ENCODE results near the gene COL3A1.
A peak's percentile ranks its signal among the peaks of the same experiment; 100 is the strongest.

COL3A1 gene

DNA sequence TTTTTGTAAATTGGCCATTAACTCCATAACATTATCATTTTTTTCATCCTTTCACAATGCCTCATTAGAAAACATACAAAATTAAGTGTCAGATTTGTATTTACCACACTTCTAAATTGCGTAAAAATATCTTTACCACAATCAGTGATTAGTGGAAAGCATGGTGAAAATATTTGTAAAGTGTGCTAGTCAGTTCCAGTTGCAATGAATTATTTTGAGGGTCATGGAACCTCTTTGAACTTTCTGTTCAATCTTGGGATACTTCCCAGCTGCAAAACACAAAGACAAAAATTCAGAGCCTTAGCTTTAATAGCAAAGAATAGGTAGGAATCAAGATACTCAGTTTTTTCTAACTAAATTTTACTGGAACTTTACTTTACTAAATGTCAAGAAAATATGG is 4.0 kb upstream of the COL3A1 start:
- ChIA-PET POLR2A (ENCODE audit: low non-redundant PET) (no interaction called here), CTCF (no interaction called here)
- H3K27ac ChIP-seq, result no peak overlapping the region
- no peak for DNase-seq (ENCODE audit: low spot score)
- TF ChIP-seq, protein P1, sequence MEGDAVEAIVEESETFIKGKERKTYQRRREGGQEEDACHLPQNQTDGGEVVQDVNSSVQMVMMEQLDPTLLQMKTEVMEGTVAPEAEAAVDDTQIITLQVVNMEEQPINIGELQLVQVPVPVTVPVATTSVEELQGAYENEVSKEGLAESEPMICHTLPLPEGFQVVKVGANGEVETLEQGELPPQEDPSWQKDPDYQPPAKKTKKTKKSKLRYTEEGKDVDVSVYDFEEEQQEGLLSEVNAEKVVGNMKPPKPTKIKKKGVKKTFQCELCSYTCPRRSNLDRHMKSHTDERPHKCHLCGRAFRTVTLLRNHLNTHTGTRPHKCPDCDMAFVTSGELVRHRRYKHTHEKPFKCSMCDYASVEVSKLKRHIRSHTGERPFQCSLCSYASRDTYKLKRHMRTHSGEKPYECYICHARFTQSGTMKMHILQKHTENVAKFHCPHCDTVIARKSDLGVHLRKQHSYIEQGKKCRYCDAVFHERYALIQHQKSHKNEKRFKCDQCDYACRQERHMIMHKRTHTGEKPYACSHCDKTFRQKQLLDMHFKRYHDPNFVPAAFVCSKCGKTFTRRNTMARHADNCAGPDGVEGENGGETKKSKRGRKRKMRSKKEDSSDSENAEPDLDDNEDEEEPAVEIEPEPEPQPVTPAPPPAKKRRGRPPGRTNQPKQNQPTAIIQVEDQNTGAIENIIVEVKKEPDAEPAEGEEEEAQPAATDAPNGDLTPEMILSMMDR (conservative IDR thresholded peaks at IDR 0.05; ENCODE audit: low read depth), result no peak

DNA sequence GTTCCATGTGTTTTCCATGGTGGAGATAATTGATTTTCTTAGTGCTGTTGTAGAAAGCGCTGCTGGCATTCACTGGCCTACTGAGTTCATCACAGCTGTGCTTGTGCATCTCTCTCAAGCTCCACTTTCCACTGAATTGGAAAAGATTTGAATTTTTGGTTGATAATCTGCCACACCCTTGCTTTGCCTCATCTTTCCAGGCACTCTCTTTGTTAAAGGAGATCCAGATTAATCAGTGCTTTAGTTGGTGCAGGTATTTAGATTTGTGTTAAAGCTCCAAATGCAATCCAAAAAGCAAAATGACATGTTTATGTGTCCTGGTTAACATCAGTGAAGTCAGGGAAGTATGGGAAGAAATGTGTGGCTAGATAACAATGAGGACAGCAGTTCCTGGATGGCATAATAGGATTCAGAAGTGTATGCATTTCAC is 2.7 kb upstream of the COL3A1 start:
- DNase-seq (ENCODE audit: low spot score), result no peak
- no peak overlapping the region for H3K27ac ChIP-seq
- POLR2A ChIA-PET (ENCODE audit: low non-redundant PET), result no interaction called here
- CTCF ChIA-PET, result no interaction called here
- TF ChIP-seq, protein P1 (conservative IDR thresholded peaks at IDR 0.05; ENCODE audit: low read depth), result no peak

DNA sequence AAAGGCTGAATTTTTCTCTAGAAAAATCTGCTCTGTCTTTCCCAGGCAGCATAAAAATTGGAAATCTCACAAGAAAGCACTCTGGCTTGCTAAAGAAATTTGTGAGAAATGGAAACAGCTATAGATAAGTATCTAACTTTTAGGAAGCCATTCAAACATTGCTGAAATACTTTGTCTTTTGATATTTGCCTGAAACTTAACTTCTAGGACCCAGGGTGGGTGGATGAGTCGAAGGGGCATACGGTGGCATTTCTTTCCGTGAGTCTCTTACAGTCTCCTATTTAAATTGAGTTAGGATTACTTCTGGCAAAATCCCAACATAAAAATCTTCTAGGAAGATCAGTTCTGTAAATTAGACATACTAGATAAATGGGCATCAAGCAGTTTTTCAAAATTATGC is 532 bp upstream of the COL3A1 start:
- CTCF ChIA-PET, result no interaction called here
- TF ChIP-seq, protein P1 (conservative IDR thresholded peaks at IDR 0.05; ENCODE audit: low read depth), result no peak
- no peak overlapping the region for H3K27ac ChIP-seq
- POLR2A ChIA-PET (ENCODE audit: low non-redundant PET), result no interaction called here
- DNase-seq (ENCODE audit: low spot score), result no peak

DNA sequence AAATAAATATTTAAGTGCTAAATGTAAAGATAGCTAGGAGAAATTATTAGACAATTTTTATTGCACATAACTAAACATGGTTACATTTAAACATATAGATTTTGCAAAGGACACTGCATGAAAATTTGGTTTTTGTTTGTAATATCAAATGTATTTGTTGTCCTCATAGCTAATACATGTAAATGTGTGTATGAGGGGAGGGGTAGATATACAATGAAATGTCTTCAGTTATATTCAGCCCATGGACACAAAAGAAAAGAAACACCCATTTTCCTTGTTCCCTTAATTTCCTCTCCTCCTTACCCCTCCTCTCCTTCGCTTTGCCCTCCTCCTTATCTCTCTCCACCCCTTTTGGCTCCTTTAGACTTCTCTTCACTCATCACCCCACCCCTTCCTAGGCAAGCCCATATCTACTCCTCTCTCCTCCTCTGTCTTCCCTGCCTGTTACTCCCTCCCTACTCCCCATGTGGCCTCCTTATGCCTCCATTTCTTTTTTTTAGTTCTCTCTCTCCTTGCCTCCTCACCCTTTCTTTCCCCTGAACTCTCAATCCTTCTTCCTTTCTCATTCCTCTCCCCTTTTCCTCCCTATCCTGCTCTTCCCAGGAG is 1.4 kb downstream of the COL3A1 start:
- H3K27ac ChIP-seq, result no peak overlapping the region
- CTCF ChIA-PET, result interaction anchor here (0.6 to 0.8 kb wide), 3 partner anchors 363 to 800 kb away, joined by 3 read pairs; no protein-coding TSS in a partner anchor
- TF ChIP-seq, protein P1 (conservative IDR thresholded peaks at IDR 0.05; ENCODE audit: low read depth), result no peak
- POLR2A ChIA-PET (ENCODE audit: low non-redundant PET), result no interaction called here
- DNase-seq (ENCODE audit: low spot score), result no peak

DNA sequence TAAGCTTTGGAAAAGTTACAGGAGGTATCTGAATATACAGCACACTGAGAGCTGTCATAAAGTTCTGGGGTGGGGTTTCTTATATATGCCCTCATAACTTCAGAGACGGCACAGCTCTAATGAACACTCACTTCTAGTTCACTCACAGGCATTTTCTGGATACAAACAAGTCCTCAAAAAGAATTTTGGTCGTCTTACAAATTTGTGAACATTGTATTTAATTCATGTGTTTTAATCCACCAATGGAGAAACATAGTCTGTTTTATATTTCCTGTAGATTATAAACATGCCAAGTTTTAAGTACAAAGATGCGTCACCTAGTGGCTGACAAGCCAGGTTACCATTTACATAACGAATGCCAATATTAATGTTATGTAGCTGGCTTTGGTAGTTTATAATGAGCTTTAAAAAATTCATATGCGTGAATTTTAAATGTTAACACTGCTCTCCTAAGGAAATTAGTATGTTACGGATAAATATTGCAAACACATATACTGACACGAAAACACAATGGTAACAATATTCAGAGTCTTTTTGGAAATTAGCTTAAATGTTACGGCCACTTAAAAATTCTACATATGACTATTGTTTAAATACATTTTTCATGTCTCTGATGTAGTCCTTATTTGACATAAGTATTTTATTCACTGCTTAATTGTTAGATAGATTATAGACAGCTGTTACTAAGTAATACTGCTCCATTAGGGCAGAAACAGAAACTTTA is 2.5 kb downstream of the COL3A1 start:
- TF ChIP-seq, protein P1 (conservative IDR thresholded peaks at IDR 0.05; ENCODE audit: low read depth), result peak; percentile 65
- POLR2A ChIA-PET (ENCODE audit: low non-redundant PET), result no interaction called here
- H3K27ac ChIP-seq, result no peak overlapping the region
- peak; percentile 8 for DNase-seq (ENCODE audit: low spot score)
- CTCF ChIA-PET, result no interaction called here

DNA sequence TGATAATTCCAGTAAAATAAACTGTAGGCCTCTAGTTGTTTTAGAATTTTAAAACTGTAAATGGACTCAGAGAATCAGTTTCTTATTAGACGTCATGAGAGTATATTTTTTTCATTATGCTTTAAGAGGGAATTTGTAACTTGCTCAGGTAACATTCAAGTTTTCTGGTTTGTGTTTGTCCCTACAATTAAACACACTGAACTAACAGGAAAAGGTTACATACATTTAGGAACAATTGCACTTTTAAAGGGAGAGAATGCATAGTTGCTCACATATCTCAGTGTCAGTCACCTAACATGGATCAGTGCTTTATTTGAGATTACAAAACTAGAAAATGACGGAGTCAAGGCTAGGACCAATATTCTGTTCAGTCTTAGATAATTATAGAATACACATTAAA is 3.1 kb downstream of the COL3A1 start:
- POLR2A ChIA-PET (ENCODE audit: low non-redundant PET), result no interaction called here
- H3K27ac ChIP-seq, result no peak overlapping the region

More for the DNA sequence above, 3.1 kb downstream of the COL3A1 start:
- TF ChIP-seq, protein P1 (conservative IDR thresholded peaks at IDR 0.05; ENCODE audit: low read depth), result no peak
- CTCF ChIA-PET, result interaction anchor here (1.4 kb wide), 1 partner anchor 453 kb away, joined by 4 read pairs; no protein-coding TSS in a partner anchor
- no peak for DNase-seq (ENCODE audit: low spot score)

Measured in RWPE1 (cell line).